NCI-H2171 (cell line): ENCODE data around the gene SRA1.

Source experiments
- DNase-seq: peaks from one replicate; lab custom pipeline; 2025; lab: John Stamatoyannopoulos, UW

The SRA1 gene

GRCh38 chr5:140570488-140570887 is 13.2 kb upstream of the SRA1 start:
- no peak for DNase-seq

GRCh38 chr5:140570058-140570457 is 12.8 kb upstream of the SRA1 start:
- DNase-seq, result no peak

GRCh38 chr5:140569197-140569596 is 11.9 kb upstream of the SRA1 start:
- no peak for DNase-seq

GRCh38 chr5:140568443-140569063 is 11.3 kb upstream of the SRA1 start:
- no peak for DNase-seq

GRCh38 chr5:140567871-140568270 is 10.6 kb upstream of the SRA1 start:
- no peak for DNase-seq

GRCh38 chr5:140567136-140567818 is 10.0 kb upstream of the SRA1 start:
- no peak for DNase-seq

- no peak for DNase-seq
Measured at GRCh38 chr5:140566665-140567064, 9.4 kb upstream of the SRA1 start.

GRCh38 chr5:140565780-140566095 is 8.5 kb upstream of the SRA1 start:
- DNase-seq, result no peak

- DNase-seq, result no peak
Measured at GRCh38 chr5:140565024-140565779, 7.9 kb upstream of the SRA1 start.

- peak; percentile 84 for DNase-seq
Measured at GRCh38 chr5:140564196-140565023, 7.1 kb upstream of the SRA1 start, which contains the start of the genes APBB3 and SLC35A4. Gene APBB3 (minus strand): TSS chr5:140564598. CDS start chr5:140564245, 353 bp downstream. Gene SLC35A4 (plus strand): TSS chr5:140564828. CDS start chr5:140567170, 2,342 bp downstream.

GRCh38 chr5:140563596-140563995 is 6.3 kb upstream of the SRA1 start:
- DNase-seq, result no peak

GRCh38 chr5:140561753-140562523 is 4.7 kb upstream of the SRA1 start:
- no peak for DNase-seq

- no peak for DNase-seq
Measured at GRCh38 chr5:140560227-140560626, 3.0 kb upstream of the SRA1 start.

- no peak for DNase-seq
Measured at GRCh38 chr5:140558542-140558941, 1.3 kb upstream of the SRA1 start.

- no peak for DNase-seq
Measured at GRCh38 chr5:140557965-140558364, 692 bp upstream of the SRA1 start.

GRCh38 chr5:140556438-140556837 is 835 bp downstream of the SRA1 start:
- no peak for DNase-seq

GRCh38 chr5:140555747-140556312 is 1.4 kb downstream of the SRA1 start:
- DNase-seq, result no peak

GRCh38 chr5:140554454-140554853 is 2.8 kb downstream of the SRA1 start:
- DNase-seq, result no peak

- no peak for DNase-seq
Measured at GRCh38 chr5:140553657-140554056, 3.6 kb downstream of the SRA1 start.

GRCh38 chr5:140551872-140552271 is 5.4 kb downstream of the SRA1 start:
- no peak for DNase-seq
